Ishikawa (cell line): ENCODE data around the gene ASB10.
A peak's percentile ranks its signal among the peaks of the same experiment; 100 is the strongest.

ENCODE experiments used
- CEBPB ChIP-seq: IDR thresholded peaks from 2 replicates; pipeline ENCODE4 v1.6.1; 2012
- CREB1 ChIP-seq: IDR thresholded peaks from 2 replicates; pipeline ENCODE4 v1.6.1; 2012; ENCODE audit warnings: low read depth
- EGR1 ChIP-seq: IDR thresholded peaks from 2 replicates; pipeline ENCODE4 v1.6.1; 2012
- EP300 ChIP-seq: IDR thresholded peaks from 2 replicates; pipeline ENCODE4 v1.6.1; 2012; ENCODE audit warnings: borderline replicate concordance
- FOXM1 ChIP-seq: IDR thresholded peaks from 2 replicates; pipeline ENCODE4 v1.6.1; 2012; ENCODE audit warnings: low read depth, borderline replicate concordance
- NFIC ChIP-seq: IDR thresholded peaks from 2 replicates; pipeline ENCODE4 v1.6.1; 2012
- RAD21 ChIP-seq: IDR thresholded peaks from 2 replicates; pipeline ENCODE4 v1.6.1; 2012; ENCODE audit warnings: low read depth
- REST ChIP-seq: IDR thresholded peaks from 2 replicates; pipeline ENCODE4 v1.6.1; 2012; ENCODE audit warnings: low read depth, mild to moderate bottlenecking
- TAF1 ChIP-seq: IDR thresholded peaks from 2 replicates; pipeline ENCODE4 v1.6.1; 2012; ENCODE audit warnings: low read depth, mild to moderate bottlenecking
- TCF12 ChIP-seq: IDR thresholded peaks from 2 replicates; pipeline ENCODE4 v1.6.1; 2012; ENCODE audit warnings: low read depth
- TEAD4 ChIP-seq: IDR thresholded peaks from 2 replicates; pipeline ENCODE4 v1.6.1; 2012
- YY1 ChIP-seq: IDR thresholded peaks from 2 replicates; pipeline ENCODE4 v1.6.1; 2012; ENCODE audit warnings: low read depth
- ZBTB7A ChIP-seq: IDR thresholded peaks from 2 replicates; pipeline ENCODE4 v1.6.1; 2012; ENCODE audit warnings: low read depth
- TF ChIP-seq, protein P1 (sequence below): IDR thresholded peaks from 2 replicates; pipeline ENCODE4 v1.6.1; 2012
- TF ChIP-seq, protein P2 (sequence below): IDR thresholded peaks from 2 replicates; pipeline ENCODE4 v1.6.1; 2012

Gene ASB10

DNA sequence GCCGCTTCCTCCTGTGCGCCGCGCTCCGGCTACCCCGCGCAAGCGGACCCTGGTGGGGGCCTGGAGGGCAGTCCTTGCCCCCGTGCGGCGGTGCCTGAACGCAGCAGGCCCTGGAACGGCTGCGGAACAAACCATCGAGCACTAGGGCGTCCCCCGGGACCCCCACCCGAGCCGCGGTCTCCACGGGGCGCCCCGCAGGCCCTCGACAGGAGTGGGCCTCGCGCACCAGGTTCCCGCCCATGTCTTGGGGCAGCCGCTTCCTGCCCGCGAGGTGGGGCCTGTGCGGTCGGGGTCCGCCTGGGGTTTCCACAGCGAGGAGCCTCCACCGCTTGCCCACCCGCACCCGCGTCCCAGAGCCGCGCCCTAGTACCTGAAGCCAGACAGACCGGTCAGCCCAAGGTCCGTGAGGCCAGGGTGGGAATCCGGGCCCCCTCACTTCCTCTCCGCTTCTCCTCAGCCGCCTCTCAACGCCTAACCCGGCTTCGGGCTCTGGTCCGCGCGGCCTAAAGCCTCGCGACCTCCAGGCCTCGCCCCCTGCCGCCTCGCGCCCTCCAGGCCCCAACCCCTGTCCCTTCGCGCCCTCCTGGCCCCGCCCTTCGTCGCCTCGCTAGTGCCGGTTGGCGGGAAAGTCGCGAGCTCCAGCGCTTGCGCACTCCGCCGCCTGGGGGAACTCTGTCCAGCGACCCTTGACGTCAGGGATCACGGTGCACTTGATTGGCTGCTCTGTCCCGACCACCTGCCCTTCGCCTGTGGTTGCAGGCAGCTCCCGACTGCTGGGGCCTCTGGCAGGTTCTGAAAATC is 12.6 kb downstream of the ASB10 start:
- TF ChIP-seq EGR1 (no peak), TCF12 (no peak), TEAD4 (no peak), TAF1 (no peak), FOXM1 (no peak), CEBPB (no peak), REST (no peak), EP300 (no peak), YY1 (no peak), CREB1 (no peak), NFIC (no peak), RAD21 (no peak)
- TF ChIP-seq, protein P1, sequence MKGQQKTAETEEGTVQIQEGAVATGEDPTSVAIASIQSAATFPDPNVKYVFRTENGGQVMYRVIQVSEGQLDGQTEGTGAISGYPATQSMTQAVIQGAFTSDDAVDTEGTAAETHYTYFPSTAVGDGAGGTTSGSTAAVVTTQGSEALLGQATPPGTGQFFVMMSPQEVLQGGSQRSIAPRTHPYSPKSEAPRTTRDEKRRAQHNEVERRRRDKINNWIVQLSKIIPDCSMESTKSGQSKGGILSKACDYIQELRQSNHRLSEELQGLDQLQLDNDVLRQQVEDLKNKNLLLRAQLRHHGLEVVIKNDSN, result no peak
- TF ChIP-seq, protein P2, sequence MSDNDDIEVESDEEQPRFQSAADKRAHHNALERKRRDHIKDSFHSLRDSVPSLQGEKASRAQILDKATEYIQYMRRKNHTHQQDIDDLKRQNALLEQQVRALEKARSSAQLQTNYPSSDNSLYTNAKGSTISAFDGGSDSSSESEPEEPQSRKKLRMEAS, result no peak

GRCh38 chr7:151173386-151174245 is 13.4 kb downstream of the ASB10 start:
- TF ChIP-seq, protein P1, result no peak
- no peak for TF ChIP-seq YY1
- TF ChIP-seq CREB1, result no peak
- no peak for TF ChIP-seq RAD21
- no peak for TF ChIP-seq REST
- TF ChIP-seq EP300, result no peak
- TF ChIP-seq TCF12, result no peak
- TF ChIP-seq TEAD4, result no peak
- TF ChIP-seq FOXM1, result no peak

- TF ChIP-seq YY1 (peak; percentile 28; the same call in 1 of the 2 replicates), FOXM1 (no peak), RAD21 (peak; percentile 92), TEAD4 (peak; percentile 65)
- TF ChIP-seq, protein P2, result 0 out of 2 replicates have a peak, but pooled peaks have one; percentile 36
Observed at GRCh38 chr7:151172273-151173141, 14.5 kb downstream of the ASB10 start.

DNA sequence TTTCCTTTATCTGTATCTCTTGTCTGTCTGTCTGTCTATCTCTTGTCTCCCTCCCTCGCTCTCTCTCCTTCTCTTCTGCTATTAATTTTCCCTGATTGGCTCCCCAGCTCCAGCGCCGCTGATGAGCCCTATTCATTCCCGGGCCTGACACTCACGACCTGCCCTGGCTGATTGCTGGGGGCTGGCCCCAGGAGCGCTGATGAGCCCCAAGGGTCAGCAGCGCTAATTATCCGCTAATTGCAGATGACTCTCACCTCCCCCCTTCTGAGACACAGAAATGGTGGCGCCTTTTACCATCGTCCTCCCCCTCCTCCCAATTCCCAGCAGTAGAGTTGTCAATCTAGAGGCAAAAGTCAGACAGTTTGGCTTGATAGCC is 18.3 kb downstream of the ASB10 start:
- TF ChIP-seq CREB1, result no peak
- TF ChIP-seq CEBPB, result no peak
- TF ChIP-seq, protein P1, result no peak
- TF ChIP-seq TCF12, result no peak
- TF ChIP-seq, protein P2, result no peak
- no peak for TF ChIP-seq FOXM1
- TF ChIP-seq YY1, result no peak
- TF ChIP-seq RAD21, result no peak
- no peak for TF ChIP-seq NFIC
- no peak for TF ChIP-seq EGR1
- TF ChIP-seq EP300, result no peak
- no peak for TF ChIP-seq ZBTB7A
- no peak for TF ChIP-seq REST
- TF ChIP-seq TAF1, result no peak
- no peak for TF ChIP-seq TEAD4
